SK-N-SH (cell line): ENCODE measurements around the gene MTFP1.

Source experiments
- CTCF ChIP-seq: fragments of 200-600 bp; sonication (generic); IDR thresholded peaks from 2 replicates; pipeline ENCODE4 v1.6.1; 2017; ENCODE audit warnings: antibody characterized with exemption, mild to moderate bottlenecking, moderate library complexity
- EZH2phosphoT487 ChIP-seq: fragments of 200-600 bp; sonication (generic); IDR thresholded peaks from 2 replicates; pipeline ENCODE4 v1.6.1; 2017; ENCODE audit warnings: low read depth, mixed run types, mild to moderate bottlenecking, antibody characterized with exemption, moderate library complexity, borderline replicate concordance
- SMC3 ChIP-seq: IDR thresholded peaks from 2 replicates; pipeline ENCODE4 v1.6.1; 2012; ENCODE audit warnings: low read depth, low read length, improper control_type of control experiment
- USF2 ChIP-seq: fragments of 150-350 bp; IDR thresholded peaks from 2 replicates; pipeline ENCODE4 v1.6.1; 2017; ENCODE audit warnings: antibody characterized with exemption, low read length, low read depth, borderline replicate concordance

GRCh38 chr22:30457981-30458380 is 32.4 kb downstream of the MTFP1 start:
- TF ChIP-seq EZH2phosphoT487, result no peak
- no peak for TF ChIP-seq USF2
- no peak for TF ChIP-seq CTCF
- no peak for TF ChIP-seq SMC3
